CD14-positive monocyte (primary cell): ENCODE measurements around the gene HOMEZ. TPM values are rescaled to one million over a fixed set of nuclear protein-coding genes. Genes with fewer than 3 reads are reported as not detected.
A peak's percentile ranks its signal among the peaks of the same experiment; 100 is the strongest.

Experiments used
- DNase-seq, 3 donors: peaks; one replicate each; pipeline ENCODE4 v3.0.0-alpha.2; 2011 to 2022
- H2AFZ ChIP-seq: 2 replicates; pipeline ENCODE4 v1.6.0; 2012; ENCODE audit warnings: mild to moderate bottlenecking, low read depth, low read length, inconsistent platforms; ENCODE audit not compliant: insufficient read depth, poor library complexity, severe bottlenecking
- H3K27ac ChIP-seq, 2 donors: 1 replicate in 1 of 2; 2 replicates in 1 of 2; pipeline ENCODE4 v1.5.1; 2012 to 2013; ENCODE audit warnings: low read length in 2 of 2, control low read depth in 1 of 2, inconsistent platforms in 1 of 2, low read depth in 1 of 2, mild to moderate bottlenecking in 1 of 2
- H3K27me3 ChIP-seq, 2 donors: one replicate each; pipeline versions ENCODE4 v1.6.0 to v1.6.1; 2011 to 2013; ENCODE audit warnings: low read length in 2 of 2; ENCODE audit not compliant: control insufficient read depth in 2 of 2, insufficient read depth in 2 of 2
- H3K36me3 ChIP-seq, 2 donors: replicated peaks in 1 of 2; 1 replicate in 1 of 2; 2 replicates in 1 of 2; pipeline versions ENCODE4 v1.5.1 to v1.6.1; 2012 to 2013; ENCODE audit warnings: low read length in 2 of 2, control low read depth in 1 of 2, inconsistent platforms in 1 of 2, mild to moderate bottlenecking in 1 of 2; ENCODE audit not compliant: insufficient read depth in 2 of 2, control insufficient read depth in 1 of 2
- H3K4me1 ChIP-seq, 2 donors: 1 replicate in 1 of 2; 2 replicates in 1 of 2; pipeline versions ENCODE4 v1.5.1 to v1.6.1; 2012 to 2013; ENCODE audit warnings: low read length in 2 of 2, control low read depth in 1 of 2, inconsistent platforms in 1 of 2, mild to moderate bottlenecking in 1 of 2, moderate library complexity in 1 of 2; ENCODE audit not compliant: insufficient read depth in 2 of 2, control insufficient read depth in 1 of 2
- H3K4me2 ChIP-seq: replicated peaks from 2 replicates; pipeline ENCODE3; 2012; ENCODE audit warnings: low read length, moderate library complexity, mild to moderate bottlenecking; ENCODE audit not compliant: poor library complexity, severe bottlenecking; ENCODE audit errors: extremely low read depth
- H3K4me3 ChIP-seq, 3 experiments: fragments of 200-600 bp in 1 of 3; sonication (generic) in 1 of 3; replicated peaks in 1 of 3; 1 replicate in 2 of 3; 2 replicates in 1 of 3; pipeline ENCODE4 v1.5.1; 2011 to 2013; ENCODE audit warnings: low read length in 3 of 3, mild to moderate bottlenecking in 3 of 3, control low read depth in 2 of 3, low read depth in 2 of 3, inconsistent platforms in 1 of 3, moderate library complexity in 1 of 3
- H3K79me2 ChIP-seq: 2 replicates; pipeline ENCODE4 v1.6.0; 2012; ENCODE audit warnings: mild to moderate bottlenecking, control low read depth, inconsistent platforms, low read length, moderate library complexity; ENCODE audit not compliant: insufficient read depth
- H3K9ac ChIP-seq: 2 replicates; pipeline ENCODE4 v1.6.0; 2017; ENCODE audit warnings: low read length, mild to moderate bottlenecking; ENCODE audit not compliant: insufficient read depth, poor library complexity, severe bottlenecking
- H3K9me3 ChIP-seq, 2 donors: replicated peaks in 1 of 2; 1 replicate in 1 of 2; 2 replicates in 1 of 2; pipeline versions ENCODE4 v1.5.1 to v1.6.1; 2012 to 2013; ENCODE audit warnings: low read length in 2 of 2, control low read depth in 1 of 2; ENCODE audit not compliant: control insufficient read depth in 1 of 2, insufficient read depth in 1 of 2
- H4K20me1 ChIP-seq: 2 replicates; pipeline ENCODE4 v1.6.0; 2012; ENCODE audit warnings: mild to moderate bottlenecking, low read length, control low read depth, moderate library complexity; ENCODE audit not compliant: insufficient read depth
- H3K27ac Mint-ChIP-seq, 7 donors: one replicate each; pipeline ENCODE4 v1.8.0; 2020; ENCODE audit warnings: mild to moderate bottlenecking in 7 of 7, mixed read lengths in 7 of 7, moderate library complexity in 6 of 7, inconsistent platforms in 2 of 7
- H3K27me3 Mint-ChIP-seq, 3 donors: one replicate each; pipeline ENCODE4 v1.8.0; 2021 to 2022; ENCODE audit warnings: low read depth in 3 of 3, mild to moderate bottlenecking in 3 of 3, mixed read lengths in 3 of 3, moderate library complexity in 3 of 3, inconsistent platforms in 1 of 3
- H3K36me3 Mint-ChIP-seq, 2 donors: one replicate each; pipeline ENCODE4 v1.8.0; 2020; ENCODE audit warnings: mixed read lengths in 2 of 2, inconsistent platforms in 1 of 2, mild to moderate bottlenecking in 1 of 2
- H3K4me1 Mint-ChIP-seq: one replicate; pipeline ENCODE4 v1.8.0; 2020; ENCODE audit warnings: mild to moderate bottlenecking, mixed read lengths
- H3K4me3 Mint-ChIP-seq, 2 donors: one replicate each; pipeline ENCODE4 v1.8.0; 2020; ENCODE audit warnings: mild to moderate bottlenecking in 2 of 2, mixed read lengths in 2 of 2, moderate library complexity in 1 of 2
- H3K9me3 Mint-ChIP-seq, 7 donors: one replicate each; pipeline ENCODE4 v1.8.0; 2020 to 2022; ENCODE audit warnings: mixed read lengths in 7 of 7, mild to moderate bottlenecking in 6 of 7, moderate library complexity in 6 of 7, inconsistent platforms in 2 of 7
- CTCF ChIP-seq: fragments of 200-600 bp; IDR thresholded peaks from one replicate; pipeline ENCODE4 v1.8.0; 2022; ENCODE audit warnings: antibody characterized with exemption, mild to moderate bottlenecking
- WGBS: methylation state at CpG from one replicate; pipeline ENCODE4 v1.1.5; 2013; ENCODE audit warnings: missing lambda C conversion rate; ENCODE audit not compliant: insufficient coverage; 5-methylcytosine and 5-hydroxymethylcytosine counted together
- intact Hi-C, 2 donors: fragments of 100-400 bp; cut with micrococcal nuclease; formaldehyde crosslinking; loops; one replicate each; pipeline versions ENCODE4 v1.15.0 to v1.15.1; 2023
- polyA plus RNA-seq, 3 donors: library from polyadenylated mRNA; depleted of rRNA in 1 of 3; unstranded in 2 of 3; stranded (reverse) in 1 of 3; fragments of 300-500 nt in 2 of 3; fragments of >200 nt in 1 of 3; fragmentation: Illumina TruSeq in 2 of 3; gene quantifications; 1 replicate in 2 of 3; 2 replicates in 1 of 3; pipeline ENCODE4 v1.2.3, GENCODE V29; 2012 to 2021

Gene HOMEZ
- polyA plus RNA-seq, 3 donors, result 3.5 to 5.4 (median 4.1) TPM

- Mint-ChIP-seq H3K4me3 (peak overlapping the region; percentile 86 to 92), H3K27ac (peak overlapping the region; percentile 92 to 97 (median 94)), H3K4me1 (peaks cover 38% of the 10 kb centered on the region), H3K36me3 (peaks cover 16 to 25% of the 10 kb centered on the region in 2 donors), H3K9me3 (peaks cover 0 to 2% (median 0%) of the 10 kb centered on the region in 7 donors), H3K27me3 (no peaks in the 10 kb centered on the region)
- no peak for DNase-seq
- no peaks in the 10 kb centered on the region for H3K27me3 ChIP-seq
- H2AFZ ChIP-seq, result peak overlapping the region; percentile 100
- peak overlapping the region; percentile 36 to 90 (median 58) for H3K4me3 ChIP-seq
- under 1% methylated on average over 25 of the region's 25 CpGs for WGBS
- H4K20me1 ChIP-seq, result no peaks in the 10 kb centered on the region
- H3K9ac ChIP-seq, result peak overlapping the region; percentile 91
- H3K36me3 ChIP-seq, result peaks cover 13 to 23% of the 10 kb centered on the region in 2 donors
- peak overlapping the region; percentile 86 to 93 for H3K27ac ChIP-seq
- peak overlapping the region; percentile 100 for H3K4me2 ChIP-seq
- TF ChIP-seq CTCF, result no peak
- no peaks in the 10 kb centered on the region for H3K9me3 ChIP-seq
- intact Hi-C loops, result loop anchor here (1.0 to 10.0 kb wide), 4 partner anchors 15 to 717 kb away; partner anchors contain the start of genes PABPN1 (in 2 of the 2), DAD1 (in 1 of the 2) and HOMEZ (in 1 of the 2)
- H3K79me2 ChIP-seq, result peaks cover 33% of the 10 kb centered on the region
- H3K4me1 ChIP-seq, result peaks cover 35 to 55% of the 10 kb centered on the region in 2 donors
These were observed 16.0 kb upstream of the HOMEZ start for GRCh38 chr14:23301969-23302289.

- Histone ChIP-seq H3K4me3 (peak overlapping the region; percentile 64 to 97 (median 90)), H4K20me1 (no peaks in the 10 kb centered on the region), H3K4me2 (peak overlapping the region; percentile 100), H2AFZ (peak overlapping the region; percentile 100), H3K79me2 (peaks cover 28% of the 10 kb centered on the region), H3K36me3 (peaks cover 18 to 28% of the 10 kb centered on the region in 2 donors), H3K27ac (peak overlapping the region; percentile 93 to 96), H3K9me3 (no peaks in the 10 kb centered on the region), H3K4me1 (peaks cover 32 to 50% of the 10 kb centered on the region in 2 donors), H3K27me3 (no peaks in the 10 kb centered on the region), H3K9ac (peak overlapping the region; percentile 91)
- peak; percentile 98 to 99 (median 98) for DNase-seq
- Mint-ChIP-seq H3K27ac (peak overlapping the region; percentile 97 to 99 (median 98)), H3K27me3 (no peaks in the 10 kb centered on the region), H3K4me3 (peak overlapping the region; percentile 87 to 96), H3K36me3 (peaks cover 21 to 30% of the 10 kb centered on the region in 2 donors), H3K4me1 (peaks cover 38% of the 10 kb centered on the region), H3K9me3 (peaks cover 0 to 2% (median 0%) of the 10 kb centered on the region in 7 donors)
- under 1% methylated on average over 87 of the region's 87 CpGs for WGBS
- peak; percentile 68 for TF ChIP-seq CTCF
- intact Hi-C loops, result loop anchor here (1.0 to 10.0 kb wide), 4 partner anchors 15 to 717 kb away; partner anchors contain the start of genes PABPN1 (in 2 of the 2), DAD1 (in 1 of the 2) and HOMEZ (in 1 of the 2)
These were observed 15.5 kb upstream of the HOMEZ start for GRCh38 chr14:23301288-23301968.
